GM12891 (cell line): Measurements from ENCODE around the gene CTPS2.
"Not testable (repeated sequence)": the region's sequence is repeated elsewhere in the genome, so short reads cannot be mapped to it uniquely, and the experiment has no call there.

Source experiments
- DNase-seq: peaks from one replicate; pipeline ENCODE4 v3.0.0; 2011; ENCODE audit warnings: low spot score; ENCODE audit not compliant: insufficient read length
- FAIRE-seq: peaks from 2 replicates; lab custom pipeline; 2011; peaks lifted over from hg19 to GRCh38; lab: Jason Lieb, UNC
- PAX5 ChIP-seq: IDR thresholded peaks from 2 replicates; pipeline ENCODE4 v1.6.1; 2011; ENCODE audit warnings: low read length, moderate library complexity, mild to moderate bottlenecking; ENCODE audit not compliant: insufficient read depth, severe bottlenecking
- POLR2A ChIP-seq: IDR thresholded peaks from 2 replicates; pipeline ENCODE4 v1.6.1; 2011; ENCODE audit warnings: low read depth, low read length, control low read depth
- POLR2AphosphoS5 ChIP-seq: IDR thresholded peaks from 2 replicates; pipeline ENCODE4 v1.6.1; 2011; ENCODE audit warnings: low read depth, low read length, control low read depth
- POU2F2 ChIP-seq: IDR thresholded peaks from 2 replicates; pipeline ENCODE4 v1.6.1; 2011; ENCODE audit warnings: low read depth, mild to moderate bottlenecking, control low read depth, low read length, moderate library complexity
- SPI1 ChIP-seq: IDR thresholded peaks from 2 replicates; pipeline ENCODE4 v1.6.1; 2011; ENCODE audit warnings: low read depth, low read length, control low read depth
- TAF1 ChIP-seq: IDR thresholded peaks from 2 replicates; pipeline ENCODE4 v1.6.1; 2011; ENCODE audit warnings: low read depth, low read length, control low read depth

Gene CTPS2

GRCh38 chrX:16592194-16592770 is 120.2 kb downstream of the CTPS2 start:
- no peak for TF ChIP-seq POU2F2
- TF ChIP-seq SPI1 = no peak
- no peak for TF ChIP-seq TAF1
- no peak for TF ChIP-seq PAX5
- no peak for TF ChIP-seq POLR2A
- TF ChIP-seq POLR2AphosphoS5 = no peak
- DNase-seq (no peak), FAIRE-seq (no peak)

- no peak for FAIRE-seq
- DNase-seq = no peak
- TF ChIP-seq POLR2AphosphoS5 (no peak), POU2F2 (no peak), TAF1 (no peak), POLR2A (no peak), SPI1 (no peak)
Measured at GRCh38 chrX:16589826-16590225, 122.6 kb downstream of the CTPS2 start.

GRCh38 chrX:16589211-16589610 is 123.3 kb downstream of the CTPS2 start:
- no peak for FAIRE-seq
- no peak for DNase-seq

GRCh38 chrX:16588266-16588665 is 124.2 kb downstream of the CTPS2 start:
- FAIRE-seq = no peak
- TF ChIP-seq POLR2A (no peak), POLR2AphosphoS5 (no peak), PAX5 (no peak), SPI1 (no peak), TAF1 (no peak), POU2F2 (no peak)
- no peak for DNase-seq

More at GRCh38 chrX:16589211-16589610, 123.3 kb downstream of the CTPS2 start:
- TF ChIP-seq POU2F2 (no peak), TAF1 (no peak), POLR2A (no peak), SPI1 (no peak), POLR2AphosphoS5 (no peak), PAX5 (no peak)

- TF ChIP-seq SPI1 = no peak
- TF ChIP-seq POLR2A = no peak
- no peak for TF ChIP-seq POU2F2
- no peak for TF ChIP-seq POLR2AphosphoS5
- no peak for TF ChIP-seq TAF1
- TF ChIP-seq PAX5 = no peak
- DNase-seq (no peak), FAIRE-seq (no peak)
Measured at GRCh38 chrX:16587836-16588235, 124.6 kb downstream of the CTPS2 start.

- TF ChIP-seq SPI1 = no peak
- no peak for TF ChIP-seq TAF1
- no peak for TF ChIP-seq POU2F2
- FAIRE-seq = no peak
- DNase-seq = no peak
Measured at GRCh38 chrX:16586377-16587112, 125.9 kb downstream of the CTPS2 start.

GRCh38 chrX:16585486-16586376 is 126.7 kb downstream of the CTPS2 start:
- TF ChIP-seq PAX5 = no peak
- TF ChIP-seq POU2F2 = no peak
- TF ChIP-seq POLR2AphosphoS5 = no peak
- no peak for TF ChIP-seq POLR2A
- no peak for TF ChIP-seq TAF1
- no peak for TF ChIP-seq SPI1
- no peak for DNase-seq
- no peak for FAIRE-seq

- DNase-seq = not testable (repeated sequence)
Measured at GRCh38 chrX:16580004-16580797, 132.3 kb downstream of the CTPS2 start.

GRCh38 chrX:16579517-16579916 is 133.0 kb downstream of the CTPS2 start:
- no peak for FAIRE-seq
- no peak for DNase-seq
- no peak for TF ChIP-seq TAF1
- TF ChIP-seq PAX5 = no peak
- TF ChIP-seq SPI1 = no peak
- no peak for TF ChIP-seq POU2F2
- TF ChIP-seq POLR2A = no peak
- no peak for TF ChIP-seq POLR2AphosphoS5

More at GRCh38 chrX:16580004-16580797, 132.3 kb downstream of the CTPS2 start:
- FAIRE-seq = not testable (repeated sequence)
